ENCODE data around the gene DAPL1.

Gene DAPL1

GRCh38 chr2:158828378-158829164 lies 33.5 kb downstream of the DAPL1 start:
- TF ChIP-seq CTCF (IDR thresholded peaks at IDR 0.05; ENCODE audit: borderline replicate concordance, insufficient read depth, low read depth, low read length), result no peak
- no peak overlapping the region for H3K4me3 ChIP-seq (ENCODE audit: low read depth, low read length)

DNA sequence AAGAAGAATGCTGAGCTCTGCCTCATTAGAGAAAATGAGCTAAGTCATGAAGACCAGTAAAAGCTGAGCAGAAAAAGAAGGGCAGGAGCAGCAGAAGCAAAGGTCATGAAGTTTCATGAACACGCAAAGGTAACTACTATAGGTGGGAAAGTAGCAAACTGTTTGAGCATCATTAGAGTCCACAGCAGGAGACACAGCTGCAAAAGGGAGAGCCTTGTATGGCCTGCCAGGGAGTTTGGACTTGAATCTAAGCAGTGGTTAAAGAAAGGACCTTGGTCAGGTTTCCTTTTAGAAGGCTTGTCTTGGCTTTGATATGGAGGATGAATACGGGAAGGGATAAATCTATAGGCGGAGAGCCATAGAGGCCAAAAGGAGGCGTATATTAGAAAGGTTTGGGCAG lies 34.0 kb downstream of the DAPL1 start:
- no peak for TF ChIP-seq CTCF (IDR thresholded peaks at IDR 0.05; ENCODE audit: borderline replicate concordance, insufficient read depth, low read depth, low read length)
- H3K4me3 ChIP-seq (ENCODE audit: low read depth, low read length), result no peak overlapping the region

DNA sequence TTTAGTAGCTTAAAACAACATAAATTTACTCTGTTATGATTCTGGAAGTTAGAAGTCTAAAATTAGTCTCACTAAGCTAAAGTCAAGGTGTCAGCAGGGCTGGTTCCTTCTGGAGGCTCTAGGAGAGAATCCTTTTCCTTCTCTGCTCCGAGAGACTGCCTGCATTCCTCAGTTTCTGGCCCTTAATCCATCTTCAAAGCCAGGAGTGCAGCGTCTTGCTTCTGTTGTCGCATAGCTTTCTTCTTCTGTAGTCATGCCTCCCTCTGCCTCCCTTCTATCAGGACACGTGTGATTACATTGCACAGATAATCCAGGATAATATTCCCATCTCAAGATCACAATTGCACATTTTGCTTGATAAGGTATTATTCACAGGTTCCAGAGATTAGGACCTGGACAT lies 35.1 kb downstream of the DAPL1 start:
- H3K4me3 ChIP-seq (ENCODE audit: low read depth, low read length), result no peak overlapping the region
- TF ChIP-seq CTCF (IDR thresholded peaks at IDR 0.05; ENCODE audit: borderline replicate concordance, insufficient read depth, low read depth, low read length), result no peak

DNA sequence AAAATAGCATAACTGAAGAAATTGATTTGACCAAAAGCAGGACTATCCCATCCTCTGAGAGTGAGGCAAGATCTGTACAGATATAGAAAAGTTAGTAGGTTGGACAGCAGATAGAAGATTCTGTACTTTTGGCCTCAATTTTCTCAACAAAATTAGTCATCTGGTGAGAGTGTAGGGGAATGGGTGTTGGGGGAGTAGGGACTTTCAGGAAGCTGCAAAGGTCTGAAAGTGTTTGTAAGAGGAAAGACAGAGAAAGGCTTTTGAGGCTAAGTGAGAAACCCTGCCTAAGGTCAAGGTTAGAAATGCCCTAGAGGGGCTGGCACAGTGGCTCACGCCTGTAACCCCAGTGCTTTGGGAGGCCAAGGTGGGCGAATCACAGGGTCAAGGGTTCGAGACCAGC lies 40.3 kb downstream of the DAPL1 start:
- no peak for TF ChIP-seq CTCF (IDR thresholded peaks at IDR 0.05; ENCODE audit: borderline replicate concordance, insufficient read depth, low read depth, low read length)
- no peak overlapping the region for H3K4me3 ChIP-seq (ENCODE audit: low read depth, low read length)

GRCh38 chr2:158837645-158838044 lies 42.5 kb downstream of the DAPL1 start:
- H3K4me3 ChIP-seq (ENCODE audit: low read depth, low read length), result no peak overlapping the region
- no peak for TF ChIP-seq CTCF (IDR thresholded peaks at IDR 0.05; ENCODE audit: borderline replicate concordance, insufficient read depth, low read depth, low read length)

GRCh38 chr2:158841850-158842249 lies 46.7 kb downstream of the DAPL1 start:
- TF ChIP-seq CTCF (IDR thresholded peaks at IDR 0.05; ENCODE audit: borderline replicate concordance, insufficient read depth, low read depth, low read length), result no peak
- H3K4me3 ChIP-seq (ENCODE audit: low read depth, low read length), result no peak overlapping the region

GRCh38 chr2:158845444-158845843 lies 50.3 kb downstream of the DAPL1 start:
- H3K4me3 ChIP-seq (ENCODE audit: low read depth, low read length), result no peak overlapping the region
- no peak for TF ChIP-seq CTCF (IDR thresholded peaks at IDR 0.05; ENCODE audit: borderline replicate concordance, insufficient read depth, low read depth, low read length)

Data from GM12875 (cell line).